GM23248 (cell line): ENCODE results near the gene PEX14. TPM values are rescaled to one million over a fixed set of nuclear protein-coding genes. Genes with fewer than 3 reads are reported as not detected.
"Not testable (repeated sequence)": the region's sequence is repeated elsewhere in the genome, so short reads cannot be mapped to it uniquely, and the experiment has no call there.

ENCODE experiments used
- DNase-seq: peaks from one replicate; pipeline ENCODE4 v3.0.0-alpha.2; 2015
- H2AFZ ChIP-seq: fragments of 200-600 bp; sonication (generic); 2 replicates; pipeline ENCODE4 v1.6.1; 2016; ENCODE audit warnings: antibody characterized with exemption
- H3F3A ChIP-seq: fragments of 200-600 bp; sonication (generic); 2 replicates; pipeline ENCODE4 v1.6.1; 2016; ENCODE audit warnings: mild to moderate bottlenecking, antibody characterized with exemption, mixed run types; ENCODE audit not compliant: insufficient read depth
- H3K27ac ChIP-seq: fragments of 200-600 bp; sonication (generic); 2 replicates; pipeline ENCODE4 v1.5.1; 2016; ENCODE audit warnings: mild to moderate bottlenecking
- H3K27me3 ChIP-seq: fragments of 200-600 bp; sonication (generic); replicated peaks from 2 replicates; pipeline ENCODE4 v1.6.1; 2016; ENCODE audit warnings: mild to moderate bottlenecking; ENCODE audit not compliant: insufficient read depth
- H3K36me3 ChIP-seq: fragments of 200-600 bp; sonication (generic); 2 replicates; pipeline ENCODE4 v1.6.1; 2016; ENCODE audit warnings: low read depth, mild to moderate bottlenecking
- H3K4me1 ChIP-seq: fragments of 200-600 bp; sonication (generic); 2 replicates; pipeline ENCODE4 v1.6.1; 2016; ENCODE audit warnings: mild to moderate bottlenecking; ENCODE audit not compliant: insufficient read depth
- H3K4me2 ChIP-seq: fragments of 200-600 bp; sonication (generic); one replicate; pipeline ENCODE4 v1.6.1; 2016; ENCODE audit warnings: mild to moderate bottlenecking; ENCODE audit not compliant: unreplicated experiment
- H3K4me3 ChIP-seq: fragments of 200-600 bp; sonication (generic); 2 replicates; pipeline ENCODE4 v1.5.1; 2016; ENCODE audit warnings: mild to moderate bottlenecking
- H3K79me2 ChIP-seq: fragments of 200-600 bp; sonication (generic); 2 replicates; pipeline ENCODE4 v1.6.1; 2016; ENCODE audit warnings: mild to moderate bottlenecking; ENCODE audit not compliant: insufficient read depth
- H3K9ac ChIP-seq: fragments of 200-600 bp; sonication (generic); 2 replicates; pipeline ENCODE4 v1.6.1; 2016; ENCODE audit warnings: mild to moderate bottlenecking
- H3K9me2 ChIP-seq: fragments of 200-600 bp; sonication (generic); 2 replicates; pipeline ENCODE4 v1.6.1; 2016; ENCODE audit warnings: mixed run types, mild to moderate bottlenecking, moderate library complexity; ENCODE audit not compliant: insufficient read depth
- H3K9me3 ChIP-seq: fragments of 200-600 bp; sonication (generic); one replicate; pipeline ENCODE4 v1.6.1; 2017; ENCODE audit warnings: low read depth
- H4K20me1 ChIP-seq: fragments of 200-600 bp; sonication (generic); 2 replicates; pipeline ENCODE4 v1.6.0; 2016; ENCODE audit not compliant: insufficient read depth
- EZH2 ChIP-seq: fragments of 200-600 bp; sonication (generic); IDR thresholded peaks from 2 replicates; pipeline ENCODE4 v1.6.1; 2018; ENCODE audit warnings: antibody characterized with exemption, mild to moderate bottlenecking; ENCODE audit not compliant: insufficient read depth, poor library complexity, severe bottlenecking
- EZH2phosphoT487 ChIP-seq: fragments of 200-600 bp; sonication (generic); IDR thresholded peaks from 2 replicates; pipeline ENCODE4 v1.6.1; 2018; ENCODE audit warnings: antibody characterized with exemption, moderate library complexity, mild to moderate bottlenecking, low read depth; ENCODE audit not compliant: insufficient read depth
- WGBS, 2 experiments: methylation state at CpG; one replicate each; pipeline ENCODE4 v1.1.6; 2015 to 2017; ENCODE audit warnings: low lambda C conversion rate in 2 of 2, low coverage in 1 of 2; ENCODE audit errors: missing lambda C conversion rate in 2 of 2; 5-methylcytosine and 5-hydroxymethylcytosine counted together
- in situ Hi-C: fragments of 300-500 bp; cut with MboI; formaldehyde crosslinking; loops from 2 replicates; pipeline ENCODE4 v1.15.0; 2020
- polyA plus RNA-seq: library from polyadenylated mRNA; unstranded; fragments of >200 nt; fragmentation: Nextera tagmentation; extraction: Ambion mirVana; gene quantifications from 2 replicates; pipeline ENCODE4 v1.2.1, GENCODE V29; 2016
- total RNA-seq: library from RNA; depleted of rRNA; stranded (reverse); fragments of >200 nt; shearing (Covaris generic); gene quantifications from 2 replicates; pipeline ENCODE4 v1.2.3, GENCODE V29; 2014

The PEX14 gene
- total and polyA plus RNA-seq, 2 experiments from 2014 or later = 13.9 to 20.1 TPM

DNA sequence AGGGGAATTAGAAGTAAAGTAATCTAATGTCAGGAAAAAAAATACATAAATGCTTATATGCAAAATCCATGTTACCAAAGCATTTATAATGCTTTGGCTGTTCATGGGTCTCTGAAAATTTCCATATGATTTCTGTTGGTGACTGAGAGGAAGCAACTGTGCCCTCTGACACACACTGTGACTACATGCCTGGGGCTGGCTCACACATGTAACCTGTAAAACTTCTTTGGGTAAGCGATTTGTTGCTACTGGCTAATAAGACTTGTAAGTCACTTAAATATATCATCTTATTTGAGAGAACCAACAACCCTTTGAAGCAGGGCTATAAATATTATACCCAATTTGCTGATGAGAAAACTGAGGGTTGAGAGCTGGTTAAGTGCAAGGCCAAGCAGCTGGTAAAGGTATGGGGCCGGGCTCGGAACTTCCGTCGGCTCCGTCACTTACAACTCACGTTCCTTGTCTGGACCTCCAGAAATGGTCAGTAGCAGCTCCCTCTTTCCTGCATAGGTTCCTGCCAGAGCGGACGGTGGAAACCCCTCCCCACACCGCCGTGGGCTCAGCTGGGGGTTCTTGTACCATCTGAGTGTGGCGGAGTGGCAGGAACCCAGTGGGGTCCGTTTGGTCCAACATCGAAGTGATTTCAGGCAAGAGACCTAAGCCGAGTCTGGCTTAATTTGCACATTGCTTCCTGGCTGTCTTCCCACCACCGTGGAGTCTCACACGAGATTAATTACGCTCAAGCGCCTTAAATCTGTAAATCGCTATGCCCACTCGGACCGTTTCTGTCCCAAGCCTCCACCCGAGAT, 3.1 kb upstream of the PEX14 start:
- peak; percentile 80 for DNase-seq
- H3F3A ChIP-seq = no peaks in the 10 kb centered on the region
- TF ChIP-seq EZH2phosphoT487 (no peak), EZH2 (no peak)
- peaks cover 41% of the 10 kb centered on the region for H3K79me2 ChIP-seq
- H3K36me3 ChIP-seq = no peaks in the 10 kb centered on the region
- peak overlapping the region; percentile 82 for H3K4me3 ChIP-seq
- peak overlapping the region; percentile 80 for H3K9ac ChIP-seq
- H3K4me1 ChIP-seq = 0 out of 2 replicates have a peak, but pooled peaks cover 4% of the 10 kb centered on the region
- no peaks in the 10 kb centered on the region for H3K27me3 ChIP-seq
- in situ Hi-C loops = no loop called here
- no peaks in the 10 kb centered on the region for H3K9me3 ChIP-seq
- no peaks in the 10 kb centered on the region for H4K20me1 ChIP-seq
- peak overlapping the region; percentile 87 for H3K4me2 ChIP-seq
- 2% methylated on average over 19 to 23 of the region's 23 CpGs for WGBS, 2 experiments
- H3K9me2 ChIP-seq = no peaks in the 10 kb centered on the region
- H2AFZ ChIP-seq = peak overlapping the region; percentile 99
- H3K27ac ChIP-seq = peak overlapping the region; percentile 34

DNA sequence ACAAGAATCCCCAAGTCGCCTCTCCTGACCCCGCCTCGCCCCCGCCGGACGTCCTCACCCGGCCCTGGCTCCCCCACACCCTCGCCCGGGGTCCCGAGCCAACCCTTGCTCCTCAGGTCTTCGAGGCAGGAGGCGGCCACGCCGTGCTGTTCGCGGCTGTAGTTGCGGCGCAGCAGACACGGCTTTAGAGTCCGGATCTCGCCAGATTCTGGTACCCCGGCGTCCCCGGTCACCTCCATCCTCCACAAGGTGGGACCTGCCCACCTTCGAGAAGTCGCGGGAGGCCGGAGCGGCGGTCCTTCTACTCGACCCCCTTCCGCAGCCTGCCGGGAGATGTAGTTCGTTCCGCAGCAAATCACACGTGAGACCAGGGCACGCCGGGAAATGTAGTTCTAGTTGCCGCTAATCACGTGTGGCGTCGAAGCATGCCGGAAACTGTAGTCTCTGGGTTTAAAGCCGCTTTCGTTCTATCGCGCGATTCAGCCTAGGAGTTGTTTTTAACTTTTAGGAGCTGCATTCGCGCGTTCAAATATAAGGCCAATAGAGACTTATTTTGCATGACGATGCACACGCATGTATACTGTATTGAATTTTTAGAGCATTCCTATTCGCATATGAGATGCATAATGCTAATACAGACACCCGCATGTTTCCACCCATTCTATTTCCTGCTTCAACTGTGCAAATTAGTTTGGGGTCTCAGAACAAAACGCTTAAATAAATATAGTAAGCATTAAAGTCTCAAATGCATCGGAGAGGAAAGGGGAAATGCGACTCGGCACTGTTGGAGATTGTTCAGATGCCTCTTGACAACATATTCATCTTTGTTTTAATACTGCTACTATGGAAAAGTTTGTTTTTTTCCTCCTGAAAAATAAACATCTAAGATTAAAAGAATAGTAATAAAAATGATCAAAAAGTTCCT, 2.3 kb upstream of the PEX14 start, which contains the start of gene DFFA:
DFFA (minus strand) TSS at position 310 of the 925 bp plus-strand sequence; CDS start at position 239, 71 bp downstream.
- Histone ChIP-seq H3K36me3 (no peaks in the 10 kb centered on the region), H3K4me1 (0 out of 2 replicates have a peak, but pooled peaks cover 4% of the 10 kb centered on the region), H3K79me2 (peaks cover 50% of the 10 kb centered on the region), H3K9me3 (no peaks in the 10 kb centered on the region), H3K9me2 (no peaks in the 10 kb centered on the region), H4K20me1 (no peaks in the 10 kb centered on the region), H3K4me2 (peak within 1 kb of the TSS; percentile 87), H2AFZ (peak within 1 kb of the TSS; percentile 99), H3F3A (no peaks in the 10 kb centered on the region), H3K27ac (peak within 1 kb of the TSS; percentile 41), H3K9ac (peak within 1 kb of the TSS; percentile 80), H3K27me3 (no peaks in the 10 kb centered on the region), H3K4me3 (peak within 1 kb of the TSS; percentile 82)
- no peak for TF ChIP-seq EZH2phosphoT487
- TF ChIP-seq EZH2 = no peak
- DNase-seq = peak; percentile 99
- in situ Hi-C loops = no loop called here
- 1 to 2% methylated on average over 40 to 59 of the region's 59 CpGs for WGBS, 2 experiments

DNA sequence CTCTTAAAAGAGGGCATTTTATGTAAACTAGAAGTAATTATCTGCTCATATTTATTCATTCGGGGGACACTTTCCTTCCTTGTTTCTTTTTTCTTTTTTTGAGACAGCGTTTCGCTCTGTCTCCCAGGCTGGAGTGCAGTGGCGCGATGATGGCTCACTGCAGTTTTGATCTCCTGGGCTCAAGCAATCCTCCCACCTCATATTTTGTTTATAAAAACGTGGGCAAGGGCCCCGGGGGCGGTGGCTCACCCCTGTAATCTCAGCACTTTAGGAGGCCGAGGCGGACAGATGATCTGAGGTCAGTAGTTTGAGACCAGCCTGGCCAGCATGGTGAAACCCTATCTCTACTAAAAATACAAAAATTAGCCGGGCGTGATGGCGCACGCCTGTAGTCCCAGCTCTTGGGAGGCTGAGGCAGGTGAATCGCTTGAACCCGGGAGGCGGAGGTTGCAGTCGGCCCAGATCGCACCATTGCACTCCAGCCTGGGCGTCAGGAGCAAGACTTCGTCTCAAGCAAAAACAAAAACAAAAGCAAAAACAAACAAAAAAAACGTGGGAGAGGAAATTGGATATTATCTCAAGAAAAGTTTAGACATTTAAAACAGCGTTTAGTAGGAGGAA, 1.5 kb upstream of the PEX14 start:
- H3K9ac ChIP-seq = peak overlapping the region; percentile 80
- H3K4me2 ChIP-seq = peak overlapping the region; percentile 87
- no peaks in the 10 kb centered on the region for H3K9me2 ChIP-seq
- peaks cover 57% of the 10 kb centered on the region for H3K79me2 ChIP-seq
- in situ Hi-C loops = no loop called here
- no peaks in the 10 kb centered on the region for H4K20me1 ChIP-seq
- H3K9me3 ChIP-seq = no peaks in the 10 kb centered on the region
- WGBS, 2 experiments = 70 to 74% methylated on average over 22 to 23 of the region's 23 CpGs
- DNase-seq = no peak
- no peaks in the 10 kb centered on the region for H3K27me3 ChIP-seq
- no peak overlapping the region for H3K27ac ChIP-seq
- no peaks in the 10 kb centered on the region for H3K36me3 ChIP-seq
- 0 out of 2 replicates have a peak, but pooled peaks cover 4% of the 10 kb centered on the region for H3K4me1 ChIP-seq
- H3F3A ChIP-seq = no peaks in the 10 kb centered on the region
- H3K4me3 ChIP-seq = peak overlapping the region; percentile 82
- peak overlapping the region; percentile 99 for H2AFZ ChIP-seq
- TF ChIP-seq EZH2phosphoT487 = no peak
- TF ChIP-seq EZH2 = no peak

DNA sequence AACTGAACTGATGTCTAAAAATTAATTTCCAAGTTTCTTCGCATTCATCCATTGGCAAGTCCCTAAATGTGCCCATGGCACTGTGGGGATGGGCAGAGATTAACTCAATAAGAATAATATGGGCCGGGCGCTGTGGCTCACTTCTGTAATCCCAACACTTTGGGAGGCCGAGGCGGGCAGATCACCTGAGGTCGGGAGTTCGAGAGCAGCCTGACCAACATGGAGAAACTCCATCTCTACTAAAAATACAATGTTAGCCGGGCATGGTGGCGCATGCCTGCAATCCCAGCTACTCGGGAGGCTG, 489 bp upstream of the PEX14 start:
- peaks cover 67% of the 10 kb centered on the region for H3K79me2 ChIP-seq
- peak overlapping the region; percentile 84 for H2AFZ ChIP-seq
- H3K36me3 ChIP-seq, in situ Hi-C loops, H3K9me2 ChIP-seq, H3K27me3 ChIP-seq, H3F3A ChIP-seq, H3K4me1 ChIP-seq, H3K9ac ChIP-seq, H3K27ac ChIP-seq, DNase-seq, H3K9me3 ChIP-seq, H4K20me1 ChIP-seq: not testable (repeated sequence)
- peak overlapping the region; percentile 99 for H3K4me3 ChIP-seq
- H3K4me2 ChIP-seq = peak overlapping the region; percentile 55
- WGBS, 2 experiments = 85 to 88% methylated on average over 10 of the region's 10 CpGs
